ENCODE data around the gene SCML1.

- TF ChIP-seq CTCF (optimal IDR thresholded peaks at IDR 0.05 in 1 of 3, IDR thresholded peaks at IDR 0.05 in 1 of 3, conservative IDR thresholded peaks at IDR 0.05 in 1 of 3; ENCODE audit: extremely low read depth in 1 of 3, insufficient read depth in 2 of 3, low read length in 3 of 3) (no peak), EZH2 (IDR thresholded peaks at IDR 0.05; ENCODE audit: low read length) (no peak)
These were observed 355 bp downstream of the SCML1 start for GRCh38 chrX:17737710-17737985.
